Fibroblast of lung (primary cell): ENCODE results near the gene ZNF823. TPM values are rescaled to one million over a fixed set of nuclear protein-coding genes. Genes with fewer than 3 reads are reported as not detected.

ENCODE experiments used
- DNase-seq, 2 donors: peaks; one replicate each; pipeline versions ENCODE4 v3.0.0 to v3.0.0-alpha.2; 2010; ENCODE audit warnings: low read depth in 2 of 2
- H2AFZ ChIP-seq: 2 replicates; pipeline ENCODE4 v1.5.1; 2012; ENCODE audit warnings: low read length, control low read depth, inconsistent platforms
- H3K27ac ChIP-seq: 2 replicates; pipeline ENCODE4 v1.5.1; 2011; ENCODE audit warnings: low read length, control low read depth; ENCODE audit not compliant: insufficient read depth
- H3K27me3 ChIP-seq: 2 replicates; pipeline ENCODE4 v1.5.1; 2011; ENCODE audit warnings: mild to moderate bottlenecking, low read length; ENCODE audit not compliant: control insufficient read depth, insufficient read depth
- H3K36me3 ChIP-seq: 2 replicates; pipeline ENCODE4 v1.5.1; 2011; ENCODE audit warnings: low read length; ENCODE audit not compliant: control insufficient read depth, insufficient read depth
- H3K4me1 ChIP-seq: 2 replicates; pipeline ENCODE4 v1.5.1; 2011; ENCODE audit warnings: low read length; ENCODE audit not compliant: control insufficient read depth, insufficient read depth; ENCODE audit errors: extremely low read depth
- H3K4me2 ChIP-seq: 2 replicates; pipeline ENCODE4 v1.5.1; 2011; ENCODE audit warnings: low read length, control low read depth; ENCODE audit not compliant: insufficient read depth; ENCODE audit errors: extremely low read depth
- H3K4me3 ChIP-seq, 4 experiments: fragments of 200-600 bp in 1 of 4; sonication (generic) in 1 of 4; replicated peaks in 1 of 4; 2 replicates each; pipeline ENCODE4 v1.5.1; 2011 to 2016; ENCODE audit warnings: low read length in 4 of 4, low read depth in 3 of 4, mild to moderate bottlenecking in 3 of 4, control low read depth in 2 of 4, inconsistent platforms in 1 of 4, mixed read lengths in 1 of 4; ENCODE audit not compliant: insufficient read depth in 1 of 4; ENCODE audit errors: control extremely low read depth in 1 of 4
- H3K79me2 ChIP-seq: 2 replicates; pipeline ENCODE4 v1.5.1; 2012; ENCODE audit warnings: mild to moderate bottlenecking, low read length, inconsistent platforms; ENCODE audit not compliant: control insufficient read depth, insufficient read depth
- H3K9ac ChIP-seq: 2 replicates; pipeline ENCODE4 v1.5.1; 2011; ENCODE audit warnings: mild to moderate bottlenecking, low read length, control low read depth; ENCODE audit not compliant: insufficient read depth
- H3K9me3 ChIP-seq: 2 replicates; pipeline ENCODE4 v1.5.1; 2012; ENCODE audit warnings: low read depth, low read length; ENCODE audit not compliant: control insufficient read depth, insufficient read depth
- H4K20me1 ChIP-seq: 2 replicates; pipeline ENCODE4 v1.5.1; 2011; ENCODE audit warnings: low read length; ENCODE audit not compliant: control insufficient read depth, insufficient read depth; ENCODE audit errors: extremely low read depth
- EZH2 ChIP-seq: IDR thresholded peaks from 2 replicates; pipeline ENCODE4 v1.5.1; 2012; ENCODE audit warnings: low read length, control low read depth, mild to moderate bottlenecking; ENCODE audit errors: missing control alignments
- polyA plus RNA-seq, 2 donors: library from polyadenylated mRNA; depleted of rRNA in 1 of 2; stranded (reverse) in 1 of 2; unstranded in 1 of 2; fragments of >200 nt; gene quantifications; 2 replicates each; pipeline ENCODE4 v1.2.1, GENCODE V29; 2011 to 2012; ENCODE audit warnings: missing spikeins in 1 of 2
- total RNA-seq: library from RNA; depleted of rRNA; stranded (reverse); fragments of >200 nt; gene quantifications from 2 replicates; pipeline ENCODE4 v1.2.1, GENCODE V29; 2014
- TF ChIP-seq, protein P1 (sequence below), 2 donors: IDR thresholded peaks in 1 of 2; conservative IDR thresholded peaks in 1 of 2; 1 replicate in 1 of 2; 2 replicates in 1 of 2; pipeline ENCODE4 v1.5.1; 2011 to 2012; ENCODE audit warnings: low read length in 2 of 2, control low read depth in 1 of 2, inconsistent platforms in 1 of 2, low read depth in 1 of 2, mild to moderate bottlenecking in 1 of 2

Gene ZNF823
- total and polyA plus RNA-seq, 2 donors (not counting 1 experiment from before 2014, with no cell fraction given): 3.4 to 5.3 TPM

DNA sequence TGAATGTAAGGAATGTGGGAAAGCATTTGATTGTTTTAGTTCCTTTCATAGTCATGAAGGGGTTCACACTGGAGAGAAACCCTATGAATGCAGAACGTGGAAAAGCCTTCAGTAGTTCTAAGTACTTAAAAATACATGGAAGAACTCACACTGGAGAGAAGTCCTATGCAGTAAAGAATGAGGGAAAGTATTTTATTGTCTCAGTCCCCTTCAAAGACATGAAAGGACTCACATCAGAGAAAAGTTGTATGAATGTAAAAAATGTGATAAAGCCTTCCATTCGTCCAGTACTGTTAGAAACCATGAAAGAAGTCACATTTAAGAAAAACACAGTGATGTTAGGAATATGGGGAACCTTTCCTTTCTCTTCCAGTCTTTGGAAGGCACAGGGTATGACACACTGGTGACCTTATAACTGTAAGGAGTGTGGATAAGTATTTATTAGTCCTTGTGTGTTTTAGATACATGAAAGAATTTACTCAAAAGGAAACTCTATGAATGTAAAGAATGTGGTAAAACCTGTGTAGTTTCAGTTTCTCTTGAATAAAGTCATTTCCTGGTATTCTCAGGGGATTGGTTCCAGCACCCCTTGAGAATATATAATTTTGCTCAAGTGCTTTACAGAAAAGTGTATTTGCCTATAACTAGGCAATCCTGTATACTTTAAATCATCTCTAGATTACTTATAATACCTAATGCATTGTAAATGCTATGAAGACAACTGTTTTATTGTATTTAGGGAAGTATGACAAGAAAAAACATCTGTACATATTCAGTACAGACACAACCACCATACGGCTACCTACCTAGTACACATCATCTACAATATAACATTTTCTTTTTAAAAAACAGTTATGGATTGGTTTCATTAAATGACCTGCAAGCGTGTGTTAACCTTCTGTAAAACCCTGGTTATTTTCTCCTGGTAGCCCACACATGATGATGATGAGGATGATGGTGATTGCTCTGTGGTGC, 52.8 kb downstream of the ZNF823 start:
- H3K4me1 ChIP-seq: no peaks in the 10 kb centered on the region
- no peak overlapping the region for H2AFZ ChIP-seq
- H3K4me2 ChIP-seq: no peak overlapping the region
- no peak overlapping the region for H3K27ac ChIP-seq
- no peaks in the 10 kb centered on the region for H3K79me2 ChIP-seq
- no peak for TF ChIP-seq EZH2
- TF ChIP-seq, protein P1, sequence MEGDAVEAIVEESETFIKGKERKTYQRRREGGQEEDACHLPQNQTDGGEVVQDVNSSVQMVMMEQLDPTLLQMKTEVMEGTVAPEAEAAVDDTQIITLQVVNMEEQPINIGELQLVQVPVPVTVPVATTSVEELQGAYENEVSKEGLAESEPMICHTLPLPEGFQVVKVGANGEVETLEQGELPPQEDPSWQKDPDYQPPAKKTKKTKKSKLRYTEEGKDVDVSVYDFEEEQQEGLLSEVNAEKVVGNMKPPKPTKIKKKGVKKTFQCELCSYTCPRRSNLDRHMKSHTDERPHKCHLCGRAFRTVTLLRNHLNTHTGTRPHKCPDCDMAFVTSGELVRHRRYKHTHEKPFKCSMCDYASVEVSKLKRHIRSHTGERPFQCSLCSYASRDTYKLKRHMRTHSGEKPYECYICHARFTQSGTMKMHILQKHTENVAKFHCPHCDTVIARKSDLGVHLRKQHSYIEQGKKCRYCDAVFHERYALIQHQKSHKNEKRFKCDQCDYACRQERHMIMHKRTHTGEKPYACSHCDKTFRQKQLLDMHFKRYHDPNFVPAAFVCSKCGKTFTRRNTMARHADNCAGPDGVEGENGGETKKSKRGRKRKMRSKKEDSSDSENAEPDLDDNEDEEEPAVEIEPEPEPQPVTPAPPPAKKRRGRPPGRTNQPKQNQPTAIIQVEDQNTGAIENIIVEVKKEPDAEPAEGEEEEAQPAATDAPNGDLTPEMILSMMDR (conservative IDR thresholded peaks at IDR 0.05 in 1 of 2, IDR thresholded peaks at IDR 0.05 in 1 of 2; ENCODE audit: low read depth in 1 of 2, low read length in 2 of 2): no peak
- no peaks in the 10 kb centered on the region for H3K9me3 ChIP-seq
- DNase-seq: no peak
- no peaks in the 10 kb centered on the region for H3K36me3 ChIP-seq
- H4K20me1 ChIP-seq: no peaks in the 10 kb centered on the region
- no peaks in the 10 kb centered on the region for H3K27me3 ChIP-seq
- H3K9ac ChIP-seq: no peak overlapping the region
- no peak overlapping the region for H3K4me3 ChIP-seq

GRCh38 chr19:11684987-11685675, 53.6 kb downstream of the ZNF823 start:
- H3K9ac ChIP-seq: no peak overlapping the region
- H3K27me3 ChIP-seq: no peaks in the 10 kb centered on the region
- TF ChIP-seq, protein P1 (conservative IDR thresholded peaks at IDR 0.05 in 1 of 2, IDR thresholded peaks at IDR 0.05 in 1 of 2; ENCODE audit: low read depth in 1 of 2, low read length in 2 of 2): no peak
- TF ChIP-seq EZH2: no peak

DNA sequence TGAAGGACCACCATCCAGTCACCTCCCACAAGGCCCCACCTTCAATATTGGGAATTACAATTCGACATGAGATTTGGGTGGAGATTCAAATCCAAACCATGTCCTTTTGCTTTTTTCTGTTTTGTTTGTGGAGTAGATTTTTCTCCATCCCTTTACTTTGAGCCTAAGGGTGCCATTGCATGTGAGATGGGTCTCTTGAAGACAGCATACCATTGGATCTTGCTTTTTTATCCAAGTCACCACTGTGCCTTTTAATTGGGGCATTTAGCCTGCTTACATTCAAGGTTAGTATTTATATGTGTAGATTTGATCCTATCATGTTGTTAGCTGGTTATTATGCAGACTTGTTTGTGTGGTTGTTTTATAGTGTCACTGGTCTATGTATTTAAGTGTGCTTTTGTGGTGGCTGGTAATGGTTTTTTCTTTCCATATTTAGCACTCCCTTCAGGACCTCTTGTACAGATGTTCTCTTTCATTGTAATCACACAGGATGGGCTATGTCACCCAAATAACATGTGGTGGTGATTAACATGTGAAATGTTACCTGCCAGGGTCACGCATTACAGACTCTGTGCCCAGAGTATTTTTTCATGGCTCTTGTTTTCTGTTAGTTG, 58.0 kb downstream of the ZNF823 start:
- H3K36me3 ChIP-seq: no peaks in the 10 kb centered on the region
- TF ChIP-seq EZH2: no peak
- TF ChIP-seq, protein P1 (conservative IDR thresholded peaks at IDR 0.05 in 1 of 2, IDR thresholded peaks at IDR 0.05 in 1 of 2; ENCODE audit: low read depth in 1 of 2, low read length in 2 of 2): no peak

More at GRCh38 chr19:11684987-11685675, 53.6 kb downstream of the ZNF823 start:
- H3K36me3 ChIP-seq: no peaks in the 10 kb centered on the region
- H4K20me1 ChIP-seq: no peaks in the 10 kb centered on the region
- no peaks in the 10 kb centered on the region for H3K79me2 ChIP-seq
- H3K27ac ChIP-seq: no peak overlapping the region
- H3K4me1 ChIP-seq: no peaks in the 10 kb centered on the region
- H3K4me3 ChIP-seq: no peak overlapping the region
- H3K4me2 ChIP-seq: no peak overlapping the region
- no peak for DNase-seq
- H2AFZ ChIP-seq: no peak overlapping the region
- H3K9me3 ChIP-seq: no peaks in the 10 kb centered on the region

More for the DNA sequence above, 58.0 kb downstream of the ZNF823 start:
- DNase-seq: no peak
- Histone ChIP-seq H4K20me1 (no peaks in the 10 kb centered on the region), H3K27me3 (no peaks in the 10 kb centered on the region), H3K79me2 (no peaks in the 10 kb centered on the region), H3K9me3 (no peaks in the 10 kb centered on the region), H3K4me3 (no peak overlapping the region), H3K9ac (no peak overlapping the region), H3K4me2 (no peak overlapping the region), H2AFZ (no peak overlapping the region), H3K4me1 (no peaks in the 10 kb centered on the region), H3K27ac (no peak overlapping the region)
